GM18505 (cell line): Measurements from ENCODE around the gene SUGT1.
"Not testable (repeated sequence)": the region's sequence is repeated elsewhere in the genome, so short reads cannot be mapped to it uniquely, and the experiment has no call there.

Experiments used
- ATAC-seq: cut with Tn5 transposase; IDR thresholded peaks from one replicate; pipeline ENCODE4 v1.9.1; 2021; ENCODE audit not compliant: unreplicated experiment
- POLR2A ChIP-seq: IDR thresholded peaks from 4 replicates; pipeline ENCODE4 v1.6.1; 2011; ENCODE audit warnings: borderline replicate concordance; ENCODE audit not compliant: insufficient read depth, insufficient read length; ENCODE audit errors: extremely low read depth

Gene SUGT1

GRCh38 chr13:52644108-52644507, 8.5 kb upstream of the SUGT1 start:
- TF ChIP-seq POLR2A: no peak
- no peak for ATAC-seq

DNA sequence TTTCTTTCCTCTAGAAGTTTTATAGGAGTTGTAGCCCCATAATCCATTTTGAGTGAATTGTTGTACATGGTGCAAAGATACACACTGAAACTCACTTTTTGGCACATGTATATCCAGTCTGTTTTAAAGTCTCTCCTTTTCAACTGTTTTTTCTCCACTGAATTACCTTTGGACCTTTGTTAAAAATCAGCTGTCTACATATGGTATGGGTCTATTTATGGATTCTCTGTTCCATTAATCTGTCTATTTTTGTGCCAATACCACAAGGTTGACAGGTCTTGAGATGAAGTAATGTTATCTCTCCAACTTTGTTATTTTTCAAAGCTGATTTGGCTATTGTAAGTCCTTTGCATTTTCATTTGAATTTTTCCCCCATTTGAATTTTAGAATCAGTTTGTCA, 5.7 kb upstream of the SUGT1 start:
- no peak for ATAC-seq
- TF ChIP-seq POLR2A: no peak

- ATAC-seq: no peak
- no peak for TF ChIP-seq POLR2A
These were observed 1.9 kb upstream of the SUGT1 start for GRCh38 chr13:52650731-52651130.

DNA sequence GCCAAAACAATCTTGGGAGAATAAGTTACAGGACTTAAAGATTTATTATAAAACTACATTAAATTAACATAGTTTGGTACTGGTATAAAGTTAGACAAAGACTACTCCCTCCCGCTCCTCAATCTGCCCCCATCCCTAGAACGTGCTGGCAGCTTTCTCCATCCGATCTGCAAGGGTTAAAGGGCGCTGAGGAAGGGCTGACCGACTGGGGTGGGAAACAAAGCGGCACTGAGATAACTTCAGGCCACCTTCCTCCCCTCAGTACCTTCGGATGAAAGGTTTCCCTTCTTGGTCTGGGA, 790 bp upstream of the SUGT1 start:
- no peak for TF ChIP-seq POLR2A
- ATAC-seq: no peak

DNA sequence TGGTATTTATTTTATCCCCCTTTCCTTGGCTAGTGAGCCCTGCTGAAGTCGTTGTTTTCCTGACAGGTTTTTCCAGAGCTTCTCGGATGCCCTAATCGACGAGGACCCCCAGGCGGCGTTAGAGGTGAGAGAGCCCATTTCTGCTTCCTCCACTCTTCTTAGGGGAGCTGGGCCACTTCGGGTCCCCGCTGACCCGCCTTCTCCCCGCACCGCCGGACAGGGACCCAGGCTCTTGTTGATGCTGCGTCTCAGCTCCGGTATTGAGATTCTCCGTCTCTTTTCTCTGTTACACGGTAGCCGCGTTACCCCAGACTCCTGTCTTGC, 306 bp downstream of the SUGT1 start:
- TF ChIP-seq POLR2A: no peak
- ATAC-seq: peak; percentile 34

DNA sequence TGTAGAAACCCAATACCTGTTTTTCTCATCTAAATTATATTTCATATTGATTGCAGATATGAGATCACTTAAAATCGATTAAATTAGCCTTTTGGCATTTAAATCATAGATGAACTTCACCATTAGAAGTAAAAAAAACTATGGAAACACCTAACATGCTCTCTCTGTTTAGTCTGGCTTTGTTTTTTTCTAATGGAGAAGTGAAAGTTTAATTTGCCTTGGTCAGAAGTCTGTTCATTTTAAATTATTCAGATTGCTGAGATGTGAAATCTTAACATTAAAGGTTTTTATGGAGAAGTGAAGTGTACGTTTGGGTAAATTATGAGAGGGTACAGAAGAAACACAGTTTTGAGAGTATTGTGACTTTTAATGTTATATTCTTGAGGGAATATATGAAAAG, 6.7 kb downstream of the SUGT1 start:
- TF ChIP-seq POLR2A: no peak
- ATAC-seq: no peak

- ATAC-seq: no peak
- no peak for TF ChIP-seq POLR2A
These were observed 11.6 kb downstream of the SUGT1 start for GRCh38 chr13:52664272-52664671.

- no peak for TF ChIP-seq POLR2A
- no peak for ATAC-seq
These were observed 12.7 kb downstream of the SUGT1 start for GRCh38 chr13:52665325-52665724.

- no peak for TF ChIP-seq POLR2A
- ATAC-seq: no peak
These were observed 17.0 kb downstream of the SUGT1 start for GRCh38 chr13:52669677-52670076.

DNA sequence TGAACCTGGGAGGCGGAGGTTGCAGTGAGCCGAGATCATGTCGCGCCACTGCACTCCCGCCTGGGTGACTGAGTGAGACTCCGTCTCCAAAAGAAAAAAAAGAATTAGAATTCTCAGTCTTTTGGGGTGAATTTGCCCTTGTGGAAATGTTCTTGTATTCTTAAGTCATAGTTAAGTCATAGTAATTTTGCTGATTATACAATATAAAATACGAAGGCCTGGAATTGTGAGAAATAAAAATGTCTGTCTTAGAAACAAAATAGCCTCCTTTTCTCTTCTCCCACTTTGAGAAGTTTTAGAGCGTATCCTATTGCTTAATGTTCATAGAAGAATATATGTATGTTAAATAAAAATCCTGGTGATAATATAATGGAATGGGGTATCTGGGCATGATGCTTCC, 18.1 kb downstream of the SUGT1 start:
- TF ChIP-seq POLR2A: no peak
- ATAC-seq: no peak

GRCh38 chr13:52673465-52673864, 20.8 kb downstream of the SUGT1 start:
- no peak for TF ChIP-seq POLR2A
- ATAC-seq: no peak

DNA sequence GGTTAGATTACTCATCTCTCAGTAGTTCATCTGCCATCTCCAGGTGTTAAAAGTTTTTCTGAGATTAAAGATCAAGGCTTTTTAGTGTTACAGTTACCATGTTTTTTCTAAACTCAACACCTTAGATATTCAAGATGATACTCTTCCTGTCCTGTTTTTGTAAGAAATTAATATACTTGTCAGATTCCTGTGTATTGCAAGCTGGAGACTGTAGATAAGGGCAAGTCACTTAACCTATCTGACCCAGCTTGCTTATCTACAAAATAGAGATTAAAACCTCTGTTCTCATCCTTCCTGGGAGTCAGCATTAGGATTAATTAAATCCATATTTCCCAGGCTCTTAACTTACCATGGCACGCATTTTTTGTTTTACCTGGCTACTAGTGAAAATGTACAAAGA, 25.2 kb downstream of the SUGT1 start:
- no peak for TF ChIP-seq POLR2A
- no peak for ATAC-seq

DNA sequence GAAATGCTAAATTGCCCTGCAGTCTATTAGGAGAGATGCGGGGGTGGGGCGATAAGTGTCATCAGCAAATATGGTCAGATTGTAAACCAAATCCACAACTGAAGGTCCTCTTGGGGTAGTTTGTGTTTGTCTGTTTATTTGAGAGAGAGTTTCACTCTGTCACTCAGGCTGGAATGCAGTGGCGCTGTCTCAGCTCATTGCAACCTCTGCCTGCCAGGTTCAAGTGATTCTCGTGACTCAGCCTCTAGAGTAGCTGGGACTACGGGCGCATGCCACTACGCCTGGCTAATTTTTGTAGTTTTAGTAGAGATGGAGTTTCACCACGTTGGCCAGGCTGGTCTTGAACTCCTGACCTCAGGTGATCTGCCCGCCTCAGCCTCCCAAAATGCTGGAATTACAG, 33.2 kb downstream of the SUGT1 start:
- ATAC-seq: not testable (repeated sequence)

DNA sequence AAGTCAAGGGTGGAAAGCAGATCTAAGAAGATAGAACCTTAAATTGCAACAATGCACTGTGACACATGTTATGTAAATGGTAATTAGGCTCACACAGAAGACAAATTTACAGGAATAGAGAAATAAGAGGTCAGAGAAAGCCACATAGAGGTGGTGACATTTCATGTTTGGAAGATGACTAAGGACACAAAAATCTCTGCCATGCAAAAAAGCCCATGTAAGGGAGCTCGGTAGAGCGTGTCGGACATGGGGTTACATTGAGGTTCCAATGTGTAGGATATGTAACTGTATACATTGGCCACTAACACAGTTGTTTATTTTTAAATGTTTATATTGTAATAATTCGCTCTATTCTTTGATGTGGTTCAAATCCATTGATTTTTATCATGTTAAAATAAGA, 33.7 kb downstream of the SUGT1 start:
- no peak for ATAC-seq
- TF ChIP-seq POLR2A: no peak

DNA sequence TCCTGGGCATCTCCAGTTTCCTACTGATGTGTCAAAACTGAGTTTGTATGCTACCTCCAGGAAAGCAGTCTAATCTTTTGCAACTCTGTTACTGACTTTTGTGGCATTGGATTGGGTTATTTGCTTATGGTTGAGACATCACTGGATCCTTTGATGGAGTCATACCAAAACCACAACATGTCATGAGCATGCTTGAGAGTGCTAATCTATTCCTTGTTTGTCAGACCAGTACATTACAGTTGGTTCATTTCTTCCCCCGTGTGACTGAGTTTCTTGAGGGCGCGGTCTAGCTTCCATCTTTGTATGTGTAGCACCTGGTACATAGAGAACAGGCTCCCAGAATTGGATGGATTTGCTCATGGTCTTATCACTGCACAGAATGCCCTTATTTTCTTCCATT, 43.2 kb downstream of the SUGT1 start:
- peak; percentile 75 for ATAC-seq
- TF ChIP-seq POLR2A: no peak

- ATAC-seq: no peak
- TF ChIP-seq POLR2A: no peak
These were observed 43.9 kb downstream of the SUGT1 start for GRCh38 chr13:52696566-52696965.

DNA sequence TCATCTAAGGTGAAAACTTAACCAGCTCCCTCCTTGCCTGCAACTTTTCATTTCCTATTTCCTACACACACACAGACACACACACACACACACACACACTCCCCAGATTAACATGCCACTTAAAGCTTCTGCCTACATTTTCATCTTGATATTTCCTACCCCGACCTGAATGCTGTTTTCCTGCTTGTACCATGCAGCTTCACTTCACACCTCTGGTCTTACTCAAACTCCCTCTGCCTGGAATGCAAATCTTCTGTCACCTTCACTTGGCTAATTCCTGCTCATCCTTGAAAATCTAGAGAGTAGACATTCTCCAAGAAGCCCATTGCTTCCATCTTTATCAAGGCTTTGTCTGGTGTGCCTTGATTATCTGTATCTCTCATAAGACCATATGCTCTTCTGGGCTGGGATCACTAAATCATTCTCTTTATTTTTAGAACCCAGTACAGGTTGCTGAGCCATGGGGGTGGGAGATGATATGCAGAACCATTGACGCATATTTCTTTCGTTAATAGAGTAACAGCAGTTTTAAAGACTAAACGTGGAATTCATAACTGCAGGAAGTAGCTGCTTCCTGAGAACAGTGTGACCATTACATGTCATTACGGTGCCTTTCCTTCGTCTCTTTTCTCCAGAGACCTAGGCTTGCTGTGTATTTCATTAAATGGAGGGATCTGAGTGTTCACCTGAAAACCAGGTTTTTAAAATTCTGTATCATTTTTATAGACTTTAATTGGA, 49.3 kb downstream of the SUGT1 start:
- ATAC-seq: no peak
- no peak for TF ChIP-seq POLR2A
